ENCODE measurements around the gene HM13.

Gene HM13

GRCh38 chr20:31564284-31564683 is 50.0 kb downstream of the HM13 start:
- Histone ChIP-seq H3K4me3 (ENCODE audit: low read depth in 1 of 2, low read length in 2 of 2) (no peak overlapping the region), H3K27me3 (ENCODE audit: control insufficient read depth in 1 of 2, insufficient read depth in 2 of 2, low read length in 2 of 2) (no peaks in the 10 kb centered on the region), H3K9ac (ENCODE audit: low read length) (no peak overlapping the region), H3K4me1 (ENCODE audit: insufficient read depth, low read length) (no peaks in the 10 kb centered on the region), H3K9me3 (ENCODE audit: low read length) (no peaks in the 10 kb centered on the region), H3K36me3 (ENCODE audit: insufficient read depth, low read length) (peaks cover 54% of the 10 kb centered on the region), H3K27ac (ENCODE audit: low read depth, low read length) (no peak overlapping the region)

- H3K27me3 ChIP-seq (ENCODE audit: control insufficient read depth in 1 of 2, insufficient read depth in 2 of 2, low read length in 2 of 2): no peaks in the 10 kb centered on the region
- H3K27ac ChIP-seq (ENCODE audit: low read depth, low read length): no peak overlapping the region
- no peaks in the 10 kb centered on the region for H3K9me3 ChIP-seq (ENCODE audit: low read length)
- no peak overlapping the region for H3K4me3 ChIP-seq (ENCODE audit: low read depth in 1 of 2, low read length in 2 of 2)
- H3K4me1 ChIP-seq (ENCODE audit: insufficient read depth, low read length): peaks cover 6% of the 10 kb centered on the region
- no peak overlapping the region for H3K9ac ChIP-seq (ENCODE audit: low read length)
- peaks cover 47% of the 10 kb centered on the region for H3K36me3 ChIP-seq (ENCODE audit: insufficient read depth, low read length)
Observed at GRCh38 chr20:31565699-31566318, 51.6 kb downstream of the HM13 start.

GRCh38 chr20:31566319-31566657 is 52.0 kb downstream of the HM13 start:
- Histone ChIP-seq H3K36me3 (ENCODE audit: insufficient read depth, low read length) (peaks cover 47% of the 10 kb centered on the region), H3K4me3 (ENCODE audit: low read depth in 1 of 2, low read length in 2 of 2) (no peak overlapping the region), H3K27ac (ENCODE audit: low read depth, low read length) (no peak overlapping the region), H3K9me3 (ENCODE audit: low read length) (no peaks in the 10 kb centered on the region), H3K4me1 (ENCODE audit: insufficient read depth, low read length) (peaks cover 6% of the 10 kb centered on the region), H3K27me3 (ENCODE audit: control insufficient read depth in 1 of 2, insufficient read depth in 2 of 2, low read length in 2 of 2) (no peaks in the 10 kb centered on the region), H3K9ac (ENCODE audit: low read length) (no peak overlapping the region)

GRCh38 chr20:31566658-31567379 is 52.6 kb downstream of the HM13 start:
- no peak overlapping the region for H3K27ac ChIP-seq (ENCODE audit: low read depth, low read length)
- no peak overlapping the region for H3K9ac ChIP-seq (ENCODE audit: low read length)
- H3K36me3 ChIP-seq (ENCODE audit: insufficient read depth, low read length): peaks cover 42% of the 10 kb centered on the region
- H3K4me1 ChIP-seq (ENCODE audit: insufficient read depth, low read length): peaks cover 6% of the 10 kb centered on the region
- H3K9me3 ChIP-seq (ENCODE audit: low read length): no peaks in the 10 kb centered on the region
- no peak overlapping the region for H3K4me3 ChIP-seq (ENCODE audit: low read depth in 1 of 2, low read length in 2 of 2)
- no peaks in the 10 kb centered on the region for H3K27me3 ChIP-seq (ENCODE audit: control insufficient read depth in 1 of 2, insufficient read depth in 2 of 2, low read length in 2 of 2)

GRCh38 chr20:31567380-31567720 is 53.1 kb downstream of the HM13 start:
- Histone ChIP-seq H3K27ac (ENCODE audit: low read depth, low read length) (no peak overlapping the region), H3K9me3 (ENCODE audit: low read length) (no peaks in the 10 kb centered on the region), H3K9ac (ENCODE audit: low read length) (no peak overlapping the region), H3K4me1 (ENCODE audit: insufficient read depth, low read length) (peaks cover 9% of the 10 kb centered on the region), H3K4me3 (ENCODE audit: low read depth in 1 of 2, low read length in 2 of 2) (no peak overlapping the region), H3K27me3 (ENCODE audit: control insufficient read depth in 1 of 2, insufficient read depth in 2 of 2, low read length in 2 of 2) (no peaks in the 10 kb centered on the region), H3K36me3 (ENCODE audit: insufficient read depth, low read length) (peaks cover 36% of the 10 kb centered on the region)

GRCh38 chr20:31568041-31568731 is 53.9 kb downstream of the HM13 start:
- Histone ChIP-seq H3K9me3 (ENCODE audit: low read length) (no peaks in the 10 kb centered on the region), H3K27ac (ENCODE audit: low read depth, low read length) (no peak overlapping the region), H3K4me1 (ENCODE audit: insufficient read depth, low read length) (peaks cover 12% of the 10 kb centered on the region), H3K9ac (ENCODE audit: low read length) (no peak overlapping the region), H3K4me3 (ENCODE audit: low read depth in 1 of 2, low read length in 2 of 2) (no peak overlapping the region), H3K36me3 (ENCODE audit: insufficient read depth, low read length) (peaks cover 28% of the 10 kb centered on the region), H3K27me3 (ENCODE audit: control insufficient read depth in 1 of 2, insufficient read depth in 2 of 2, low read length in 2 of 2) (no peaks in the 10 kb centered on the region)

GRCh38 chr20:31568773-31569162 is 54.5 kb downstream of the HM13 start:
- H3K9me3 ChIP-seq (ENCODE audit: low read length): no peaks in the 10 kb centered on the region
- H3K9ac ChIP-seq (ENCODE audit: low read length): no peak overlapping the region
- no peak overlapping the region for H3K27ac ChIP-seq (ENCODE audit: low read depth, low read length)
- peaks cover 16% of the 10 kb centered on the region for H3K4me1 ChIP-seq (ENCODE audit: insufficient read depth, low read length)
- H3K27me3 ChIP-seq (ENCODE audit: control insufficient read depth in 1 of 2, insufficient read depth in 2 of 2, low read length in 2 of 2): no peaks in the 10 kb centered on the region
- H3K4me3 ChIP-seq (ENCODE audit: low read depth in 1 of 2, low read length in 2 of 2): no peak overlapping the region
- peaks cover 27% of the 10 kb centered on the region for H3K36me3 ChIP-seq (ENCODE audit: insufficient read depth, low read length)

GRCh38 chr20:31569163-31570020 is 55.1 kb downstream of the HM13 start:
- no peak overlapping the region for H3K4me3 ChIP-seq (ENCODE audit: low read depth in 1 of 2, low read length in 2 of 2)
- peak overlapping the region; percentile 35 for H3K27ac ChIP-seq (ENCODE audit: low read depth, low read length)
- no peaks in the 10 kb centered on the region for H3K27me3 ChIP-seq (ENCODE audit: control insufficient read depth in 1 of 2, insufficient read depth in 2 of 2, low read length in 2 of 2)
- H3K9me3 ChIP-seq (ENCODE audit: low read length): no peaks in the 10 kb centered on the region
- H3K9ac ChIP-seq (ENCODE audit: low read length): no peak overlapping the region
- H3K36me3 ChIP-seq (ENCODE audit: insufficient read depth, low read length): peaks cover 22% of the 10 kb centered on the region
- H3K4me1 ChIP-seq (ENCODE audit: insufficient read depth, low read length): peaks cover 16% of the 10 kb centered on the region

GRCh38 chr20:31570021-31570463 is 55.8 kb downstream of the HM13 start:
- Histone ChIP-seq H3K27ac (ENCODE audit: low read depth, low read length) (peak overlapping the region; percentile 35), H3K4me1 (ENCODE audit: insufficient read depth, low read length) (peaks cover 16% of the 10 kb centered on the region), H3K9ac (ENCODE audit: low read length) (no peak overlapping the region), H3K9me3 (ENCODE audit: low read length) (no peaks in the 10 kb centered on the region), H3K27me3 (ENCODE audit: control insufficient read depth in 1 of 2, insufficient read depth in 2 of 2, low read length in 2 of 2) (no peaks in the 10 kb centered on the region), H3K36me3 (ENCODE audit: insufficient read depth, low read length) (peaks cover 20% of the 10 kb centered on the region), H3K4me3 (ENCODE audit: low read depth in 1 of 2, low read length in 2 of 2) (no peak overlapping the region)

GRCh38 chr20:31570735-31571617 is 56.7 kb downstream of the HM13 start:
- Histone ChIP-seq H3K4me1 (ENCODE audit: insufficient read depth, low read length) (peaks cover 16% of the 10 kb centered on the region), H3K9ac (ENCODE audit: low read length) (no peak overlapping the region), H3K36me3 (ENCODE audit: insufficient read depth, low read length) (peaks cover 20% of the 10 kb centered on the region), H3K9me3 (ENCODE audit: low read length) (no peaks in the 10 kb centered on the region), H3K27me3 (ENCODE audit: control insufficient read depth in 1 of 2, insufficient read depth in 2 of 2, low read length in 2 of 2) (no peaks in the 10 kb centered on the region), H3K27ac (ENCODE audit: low read depth, low read length) (no peak overlapping the region), H3K4me3 (ENCODE audit: low read depth in 1 of 2, low read length in 2 of 2) (no peak overlapping the region)

All from muscle layer of colon (tissue), 2 donors.